WTC11 (cell line): ENCODE results near the gene ENG.

ENCODE experiments used
- ESRRA ChIP-seq: sonication (generic); formaldehyde crosslinking; IDR thresholded peaks from 2 replicates; pipeline ENCODE4 v1.8.1; 2022; ENCODE audit warnings: mild to moderate bottlenecking, missing genetic modification reagents, borderline replicate concordance
- NFYB ChIP-seq: sonication (generic); formaldehyde crosslinking; conservative IDR thresholded peaks from 2 replicates; pipeline ENCODE4 v1.8.0; 2022; ENCODE audit warnings: low read depth, missing genetic modification reagents
- TCF7 ChIP-seq: sonication (generic); formaldehyde crosslinking; IDR thresholded peaks from 2 replicates; pipeline ENCODE4 v1.8.0; 2022; ENCODE audit warnings: mild to moderate bottlenecking, low read depth, missing genetic modification reagents, moderate library complexity
- TF ChIP-seq, protein P1 (sequence below): fragments of 200-600 bp; IDR thresholded peaks from 2 replicates; pipeline ENCODE4 v1.8.0; 2022; ENCODE audit warnings: antibody characterized with exemption
- TF ChIP-seq, protein P2 (sequence below): sonication (generic); formaldehyde crosslinking; IDR thresholded peaks from 2 replicates; pipeline ENCODE4 v1.8.1; 2022; ENCODE audit warnings: missing genetic modification reagents, borderline replicate concordance
- TF ChIP-seq, protein P3 (sequence below): sonication (generic); formaldehyde crosslinking; IDR thresholded peaks from 2 replicates; pipeline ENCODE4 v1.8.1; 2023; ENCODE audit warnings: mild to moderate bottlenecking, missing genetic modification reagents, moderate library complexity
- TF ChIP-seq, protein P4 (sequence below): fragments of 250-450 bp; sonication (Bioruptor Pico); IDR thresholded peaks from 2 replicates; pipeline ENCODE4 v1.9.0; 2021; ENCODE audit warnings: moderate library complexity, mild to moderate bottlenecking, inconsistent platforms, borderline replicate concordance
- TF ChIP-seq, protein P5 (sequence below): sonication (generic); formaldehyde crosslinking; IDR thresholded peaks from 2 replicates; pipeline ENCODE4 v1.8.1; 2023; ENCODE audit warnings: mild to moderate bottlenecking, missing genetic modification reagents

DNA sequence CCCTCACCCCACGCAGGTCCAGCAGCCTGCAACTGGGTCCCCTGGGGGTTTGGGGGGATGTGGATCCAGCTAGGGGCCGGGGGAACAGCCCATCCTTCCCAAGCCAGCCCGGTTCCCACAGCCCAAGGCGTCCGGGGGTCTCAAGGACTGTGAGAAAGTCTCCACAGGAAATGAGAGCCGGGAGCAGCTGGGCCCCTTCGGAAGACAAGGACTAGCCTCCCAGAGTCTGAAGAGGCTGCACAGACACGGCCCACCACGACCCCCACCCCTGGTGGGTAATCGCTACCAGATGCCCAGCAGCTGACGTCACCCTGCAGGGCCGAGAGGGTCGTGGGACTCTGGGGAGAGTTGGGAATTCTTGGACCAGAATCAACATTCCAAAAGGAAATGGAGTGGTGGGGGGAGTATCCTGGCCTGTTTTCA is 86.5 kb downstream of the ENG start:
- TF ChIP-seq NFYB (CRISPR knock-in tag) (no peak), TCF7 (no peak), ESRRA (CRISPR knock-in tag) (no peak)
- TF ChIP-seq, protein P1, sequence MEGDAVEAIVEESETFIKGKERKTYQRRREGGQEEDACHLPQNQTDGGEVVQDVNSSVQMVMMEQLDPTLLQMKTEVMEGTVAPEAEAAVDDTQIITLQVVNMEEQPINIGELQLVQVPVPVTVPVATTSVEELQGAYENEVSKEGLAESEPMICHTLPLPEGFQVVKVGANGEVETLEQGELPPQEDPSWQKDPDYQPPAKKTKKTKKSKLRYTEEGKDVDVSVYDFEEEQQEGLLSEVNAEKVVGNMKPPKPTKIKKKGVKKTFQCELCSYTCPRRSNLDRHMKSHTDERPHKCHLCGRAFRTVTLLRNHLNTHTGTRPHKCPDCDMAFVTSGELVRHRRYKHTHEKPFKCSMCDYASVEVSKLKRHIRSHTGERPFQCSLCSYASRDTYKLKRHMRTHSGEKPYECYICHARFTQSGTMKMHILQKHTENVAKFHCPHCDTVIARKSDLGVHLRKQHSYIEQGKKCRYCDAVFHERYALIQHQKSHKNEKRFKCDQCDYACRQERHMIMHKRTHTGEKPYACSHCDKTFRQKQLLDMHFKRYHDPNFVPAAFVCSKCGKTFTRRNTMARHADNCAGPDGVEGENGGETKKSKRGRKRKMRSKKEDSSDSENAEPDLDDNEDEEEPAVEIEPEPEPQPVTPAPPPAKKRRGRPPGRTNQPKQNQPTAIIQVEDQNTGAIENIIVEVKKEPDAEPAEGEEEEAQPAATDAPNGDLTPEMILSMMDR: no peak
- TF ChIP-seq, protein P2, sequence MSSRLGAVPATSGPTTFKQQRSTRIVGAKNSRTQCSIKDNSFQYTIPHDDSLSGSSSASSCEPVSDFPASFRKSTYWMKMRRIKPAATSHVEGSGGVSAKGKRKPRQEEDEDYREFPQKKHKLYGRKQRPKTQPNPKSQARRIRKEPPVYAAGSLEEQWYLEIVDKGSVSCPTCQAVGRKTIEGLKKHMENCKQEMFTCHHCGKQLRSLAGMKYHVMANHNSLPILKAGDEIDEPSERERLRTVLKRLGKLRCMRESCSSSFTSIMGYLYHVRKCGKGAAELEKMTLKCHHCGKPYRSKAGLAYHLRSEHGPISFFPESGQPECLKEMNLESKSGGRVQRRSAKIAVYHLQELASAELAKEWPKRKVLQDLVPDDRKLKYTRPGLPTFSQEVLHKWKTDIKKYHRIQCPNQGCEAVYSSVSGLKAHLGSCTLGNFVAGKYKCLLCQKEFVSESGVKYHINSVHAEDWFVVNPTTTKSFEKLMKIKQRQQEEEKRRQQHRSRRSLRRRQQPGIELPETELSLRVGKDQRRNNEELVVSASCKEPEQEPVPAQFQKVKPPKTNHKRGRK: no peak
- TF ChIP-seq, protein P3, sequence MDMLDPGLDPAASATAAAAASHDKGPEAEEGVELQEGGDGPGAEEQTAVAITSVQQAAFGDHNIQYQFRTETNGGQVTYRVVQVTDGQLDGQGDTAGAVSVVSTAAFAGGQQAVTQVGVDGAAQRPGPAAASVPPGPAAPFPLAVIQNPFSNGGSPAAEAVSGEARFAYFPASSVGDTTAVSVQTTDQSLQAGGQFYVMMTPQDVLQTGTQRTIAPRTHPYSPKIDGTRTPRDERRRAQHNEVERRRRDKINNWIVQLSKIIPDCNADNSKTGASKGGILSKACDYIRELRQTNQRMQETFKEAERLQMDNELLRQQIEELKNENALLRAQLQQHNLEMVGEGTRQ (CRISPR knock-in tag): no peak
- TF ChIP-seq, protein P4, sequence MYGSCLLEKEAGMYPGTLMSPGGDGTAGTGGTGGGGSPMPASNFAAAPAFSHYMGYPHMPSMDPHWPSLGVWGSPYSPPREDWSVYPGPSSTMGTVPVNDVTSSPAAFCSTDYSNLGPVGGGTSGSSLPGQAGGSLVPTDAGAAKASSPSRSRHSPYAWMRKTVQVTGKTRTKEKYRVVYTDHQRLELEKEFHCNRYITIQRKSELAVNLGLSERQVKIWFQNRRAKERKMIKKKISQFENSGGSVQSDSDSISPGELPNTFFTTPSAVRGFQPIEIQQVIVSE (CRISPR knock-in tag): no peak
- TF ChIP-seq, protein P5, sequence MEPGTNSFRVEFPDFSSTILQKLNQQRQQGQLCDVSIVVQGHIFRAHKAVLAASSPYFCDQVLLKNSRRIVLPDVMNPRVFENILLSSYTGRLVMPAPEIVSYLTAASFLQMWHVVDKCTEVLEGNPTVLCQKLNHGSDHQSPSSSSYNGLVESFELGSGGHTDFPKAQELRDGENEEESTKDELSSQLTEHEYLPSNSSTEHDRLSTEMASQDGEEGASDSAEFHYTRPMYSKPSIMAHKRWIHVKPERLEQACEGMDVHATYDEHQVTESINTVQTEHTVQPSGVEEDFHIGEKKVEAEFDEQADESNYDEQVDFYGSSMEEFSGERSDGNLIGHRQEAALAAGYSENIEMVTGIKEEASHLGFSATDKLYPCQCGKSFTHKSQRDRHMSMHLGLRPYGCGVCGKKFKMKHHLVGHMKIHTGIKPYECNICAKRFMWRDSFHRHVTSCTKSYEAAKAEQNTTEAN (CRISPR knock-in tag): no peak
